NCI-H1694 treated with DMSO at 0.1 percent for 48 hours (cell line): ENCODE data around the gene PREX1.
A peak's percentile ranks its signal among the peaks of the same experiment; 100 is the strongest.

Experiments used
- DNase-seq: peaks from one replicate; lab custom pipeline; 2025; lab: John Stamatoyannopoulos, UW

The PREX1 gene

DNA sequence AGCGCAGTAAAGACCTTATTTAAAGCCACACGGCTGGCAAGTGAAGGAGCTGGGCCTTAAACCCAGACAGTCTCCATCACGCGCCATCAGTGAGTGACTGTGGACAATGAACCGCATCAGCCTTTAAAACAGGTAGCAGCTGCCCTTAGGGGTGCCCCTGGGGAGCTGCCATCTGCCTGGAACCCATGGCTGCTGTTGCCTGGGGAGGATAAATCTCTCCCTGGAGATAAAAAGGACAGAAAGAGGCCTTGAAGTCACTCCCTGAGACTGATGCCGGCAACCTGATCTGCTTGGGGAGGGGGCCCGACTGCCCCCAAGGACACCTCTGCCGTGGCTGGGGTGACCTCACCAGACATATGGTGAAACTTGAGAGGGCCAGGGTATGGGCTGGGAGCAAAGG is 73.5 kb downstream of the PREX1 start:
- peak; percentile 18 for DNase-seq

DNA sequence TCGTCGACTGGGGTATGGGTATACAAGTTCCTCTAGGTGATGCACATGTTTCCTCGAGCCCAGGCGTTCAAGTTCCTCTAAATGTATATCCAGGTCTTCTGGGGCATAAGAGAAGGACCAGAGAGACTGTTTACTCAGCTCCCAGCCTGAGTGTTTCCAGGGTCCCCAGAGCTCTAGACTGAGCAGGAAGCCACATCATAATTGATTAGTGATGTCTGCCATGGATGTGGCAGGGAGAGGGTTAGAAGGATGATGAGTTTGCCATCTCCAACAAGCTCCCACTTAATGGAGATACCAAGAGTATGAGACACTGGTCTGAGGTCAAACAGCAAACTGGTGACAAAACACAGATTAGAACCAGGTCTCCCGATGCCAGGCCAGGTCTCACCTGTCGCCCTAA is 74.8 kb downstream of the PREX1 start:
- DNase-seq = no peak

- DNase-seq = no peak
These were observed 75.9 kb downstream of the PREX1 start for GRCh38 chr20:48751871-48752270.

DNA sequence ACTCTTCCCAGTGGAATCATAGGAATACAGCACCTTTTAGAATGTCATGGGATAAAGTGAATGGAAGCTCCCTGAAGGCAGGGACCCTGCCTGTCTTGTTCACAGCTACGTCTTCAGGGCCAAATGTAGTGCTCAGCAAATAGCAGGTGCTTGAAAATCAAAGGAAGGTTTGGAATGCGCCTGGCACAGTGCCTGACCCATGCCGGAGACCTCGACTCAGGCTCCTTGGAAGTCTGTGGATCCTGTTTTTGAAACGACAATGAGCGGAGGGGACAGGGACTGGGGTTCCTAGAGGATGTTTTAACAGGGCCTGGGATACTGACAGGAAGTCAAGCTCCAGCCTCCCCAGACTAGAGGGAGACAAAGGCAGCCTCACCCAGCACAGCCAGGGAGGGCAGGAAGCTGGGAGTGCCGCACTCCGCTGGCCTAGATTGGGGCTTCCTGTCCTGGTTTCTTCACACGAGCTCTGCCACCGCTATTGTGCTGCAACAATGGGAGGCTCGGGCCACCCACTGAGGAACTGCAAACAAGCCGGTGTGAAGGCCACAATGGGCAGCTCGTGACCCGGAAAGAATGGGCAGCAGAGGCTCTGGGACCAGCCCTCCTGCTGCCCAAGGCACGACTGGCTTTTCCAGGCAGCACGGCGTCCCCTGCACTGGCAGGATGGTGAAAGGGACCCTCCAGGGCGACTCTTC is 76.7 kb downstream of the PREX1 start:
- no peak for DNase-seq

DNA sequence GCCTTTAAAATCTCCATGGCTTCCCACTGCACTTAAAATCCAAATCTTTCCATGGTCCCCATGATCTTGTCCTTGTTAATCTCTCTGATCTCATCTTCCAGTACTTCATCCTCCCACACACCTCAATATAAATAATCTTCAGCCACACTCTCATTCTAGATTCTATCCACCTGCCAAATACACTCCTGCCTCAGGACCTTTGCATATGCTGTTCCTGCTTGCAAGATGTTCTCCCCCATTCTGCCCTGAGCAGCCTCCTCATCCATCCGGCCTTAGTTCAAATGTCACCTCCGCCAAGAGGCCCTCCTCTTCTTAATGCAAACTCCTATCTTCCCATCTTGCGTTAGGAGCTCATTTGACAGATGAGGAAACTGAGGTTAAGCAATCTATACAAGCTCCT is 77.4 kb downstream of the PREX1 start:
- no peak for DNase-seq

DNA sequence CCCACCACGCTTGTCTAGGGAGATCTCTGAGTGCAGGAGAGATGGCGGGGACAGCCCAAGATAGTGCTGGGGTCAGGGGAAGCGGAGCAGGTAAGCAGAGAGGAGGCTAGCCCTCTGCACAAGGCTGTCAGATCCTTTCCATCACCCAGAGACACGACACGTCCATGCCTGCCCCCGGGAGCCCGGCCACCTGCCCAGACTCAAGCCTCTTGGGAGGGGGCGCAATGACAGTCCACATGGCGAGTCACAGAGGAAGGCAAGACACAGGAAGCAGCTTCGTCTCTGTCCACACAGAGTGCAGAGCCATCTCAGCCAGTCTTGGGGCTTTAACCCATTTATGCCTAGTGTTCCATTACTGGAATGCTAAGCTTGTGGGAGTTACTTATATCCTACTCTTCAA is 78.4 kb downstream of the PREX1 start:
- DNase-seq = no peak

DNA sequence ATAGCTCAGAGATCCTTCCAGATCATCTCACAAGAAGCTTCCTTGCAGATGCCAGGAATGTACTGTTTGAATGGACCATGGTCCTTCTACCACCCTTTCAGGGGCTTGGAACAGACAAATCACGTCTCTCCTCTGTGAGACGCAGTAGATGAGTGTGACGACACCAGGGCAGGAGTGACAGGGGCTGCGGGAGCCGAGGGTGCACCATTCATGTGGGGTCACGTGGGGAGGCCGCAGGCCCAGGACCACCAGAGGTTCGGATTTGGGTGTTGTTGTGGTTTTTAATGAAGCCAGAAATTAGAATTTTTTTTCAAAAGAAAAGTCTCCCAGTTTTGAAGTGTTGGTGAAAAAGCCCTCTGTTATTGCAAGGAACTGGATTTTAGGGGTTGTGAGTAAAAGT is 79.2 kb downstream of the PREX1 start:
- no peak for DNase-seq

- no peak for DNase-seq
These were observed 79.9 kb downstream of the PREX1 start for GRCh38 chr20:48747840-48748414.

GRCh38 chr20:48745330-48745729 is 82.5 kb downstream of the PREX1 start:
- no peak for DNase-seq

DNA sequence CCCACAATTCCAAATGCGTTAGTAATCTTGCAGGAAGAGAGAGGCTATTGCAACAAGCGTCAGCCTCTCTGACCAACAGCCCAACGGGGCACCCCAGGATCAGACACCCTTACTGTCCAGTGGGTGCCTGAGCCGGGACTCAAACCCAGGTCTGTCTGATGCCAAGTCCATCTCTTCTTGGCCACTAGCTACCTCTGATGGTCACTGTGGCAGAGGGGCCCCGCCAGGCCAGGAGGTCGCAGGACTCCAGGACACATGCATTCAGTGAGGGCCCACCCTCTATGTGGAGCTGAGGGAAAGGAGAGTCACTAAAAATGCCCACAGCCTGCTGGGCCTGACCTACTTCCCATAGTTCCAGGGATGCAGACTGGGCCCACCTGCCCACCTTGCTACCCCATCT is 83.3 kb downstream of the PREX1 start:
- no peak for DNase-seq

DNA sequence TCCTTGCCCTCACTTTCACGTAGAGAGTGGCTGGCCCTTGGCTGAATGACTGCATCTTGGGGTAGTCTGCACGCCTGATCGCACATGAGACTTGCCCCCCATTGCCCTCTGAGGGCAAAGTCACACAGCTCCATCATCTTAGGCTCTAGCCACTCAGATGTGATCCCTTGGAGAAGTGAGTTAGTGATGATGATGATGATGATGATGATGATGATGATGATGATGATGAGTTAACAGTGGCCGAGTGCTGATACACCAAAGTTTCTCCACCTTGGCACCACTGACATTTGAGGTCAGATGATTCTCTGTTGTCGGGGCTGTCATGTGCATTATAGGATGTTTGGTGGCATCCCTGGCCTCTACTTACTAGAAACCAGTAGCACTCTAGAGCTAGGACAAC is 84.0 kb downstream of the PREX1 start:
- no peak for DNase-seq

GRCh38 chr20:48742912-48743680 is 84.7 kb downstream of the PREX1 start:
- DNase-seq = no peak

DNA sequence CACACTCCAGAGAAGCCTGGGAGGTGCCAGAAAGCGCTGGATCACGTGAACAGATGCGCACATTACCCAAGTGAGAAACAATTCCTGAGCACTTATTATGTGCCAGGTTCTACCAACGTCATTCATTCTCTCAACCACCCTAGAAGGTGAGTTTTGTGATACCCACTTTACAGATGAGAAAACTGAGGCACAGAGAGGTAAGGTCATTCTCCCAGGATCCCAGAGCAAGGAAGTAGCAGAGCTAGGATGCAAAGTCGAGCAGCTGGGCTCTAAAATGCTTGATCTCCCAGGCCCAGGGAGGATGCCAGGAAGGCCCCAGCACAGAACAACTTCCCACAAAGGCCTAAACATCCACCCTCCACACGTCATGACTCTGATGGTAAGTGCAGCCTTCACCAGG is 85.6 kb downstream of the PREX1 start:
- no peak for DNase-seq

DNA sequence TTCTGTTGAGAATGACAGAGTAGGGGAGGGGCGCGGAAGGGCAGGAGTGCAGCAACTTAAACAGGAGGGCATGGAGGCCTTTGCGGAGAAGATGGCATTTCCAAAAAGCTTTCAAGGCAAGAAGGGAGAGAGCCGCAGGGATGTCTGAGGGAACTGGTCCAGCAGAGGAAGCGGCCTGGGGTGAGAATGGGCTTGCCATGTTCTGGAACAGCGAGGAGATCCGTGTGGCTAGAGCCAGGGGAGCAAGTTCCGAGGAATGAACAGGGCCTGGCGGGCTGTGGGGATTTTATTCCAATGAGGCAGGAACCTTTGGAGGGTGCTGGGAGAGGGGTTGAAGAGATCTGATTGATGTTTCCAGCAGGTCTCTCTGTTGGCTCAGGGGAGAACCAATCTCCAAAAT is 86.1 kb downstream of the PREX1 start:
- DNase-seq = no peak

- no peak for DNase-seq
These were observed 87.1 kb downstream of the PREX1 start for GRCh38 chr20:48740712-48741111.

GRCh38 chr20:48740292-48740649 is 87.5 kb downstream of the PREX1 start:
- DNase-seq = no peak

GRCh38 chr20:48739395-48740291 is 88.2 kb downstream of the PREX1 start:
- no peak for DNase-seq

- no peak for DNase-seq
These were observed 89.1 kb downstream of the PREX1 start for GRCh38 chr20:48738399-48739304.

GRCh38 chr20:48738094-48738398 is 89.8 kb downstream of the PREX1 start:
- no peak for DNase-seq

DNA sequence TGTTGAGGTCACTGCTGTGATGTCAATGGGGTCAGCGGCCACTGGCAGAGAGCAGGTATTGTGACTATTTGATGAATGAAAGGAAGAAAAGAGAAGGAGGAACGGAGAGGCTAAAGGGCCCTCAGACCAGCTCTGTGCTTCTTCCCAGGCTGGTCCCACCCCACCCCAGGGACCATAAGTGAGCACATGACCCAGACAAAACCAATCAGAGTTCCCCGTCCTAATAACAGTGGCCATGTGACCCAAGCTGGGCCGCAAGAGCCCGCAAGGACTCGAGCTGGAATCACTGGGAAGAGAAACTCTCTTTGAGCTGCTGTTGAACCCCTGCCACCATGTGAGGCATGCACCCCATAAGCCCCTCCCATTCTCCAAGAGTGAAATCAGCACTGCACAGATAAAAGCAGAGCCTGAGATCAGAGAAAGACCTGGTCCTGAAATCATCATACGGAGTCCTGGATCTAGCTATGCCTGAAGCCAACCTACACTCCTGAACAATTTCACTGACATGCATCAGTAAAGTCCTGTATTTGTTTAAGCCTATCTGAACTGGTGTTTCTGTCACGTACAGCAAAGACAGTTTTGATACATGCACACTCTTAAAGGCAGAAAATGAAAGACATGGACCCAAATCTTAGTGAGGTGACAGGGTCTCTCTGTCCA is 90.2 kb downstream of the PREX1 start:
- DNase-seq = no peak

DNA sequence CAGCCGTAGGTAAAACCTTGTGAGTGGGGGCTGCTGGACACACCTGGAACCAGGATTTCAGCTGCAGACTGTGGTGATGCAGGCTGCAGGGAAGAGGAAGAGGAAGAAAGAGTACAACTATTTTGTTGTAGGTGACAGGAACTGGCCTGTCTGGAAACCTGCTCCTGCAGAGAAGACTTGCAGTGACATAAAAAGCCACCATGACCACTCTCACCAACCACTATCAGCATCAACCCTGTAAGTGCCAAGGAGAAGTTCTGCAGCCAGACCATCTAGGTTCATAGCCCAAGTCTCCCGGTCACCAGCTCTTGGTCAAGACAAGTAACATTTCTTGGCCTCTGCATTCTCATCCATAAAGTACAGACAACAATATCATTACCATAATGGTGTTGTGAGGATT is 91.2 kb downstream of the PREX1 start:
- no peak for DNase-seq
